Measurements from ENCODE around the gene EDA.

- TF ChIP-seq POLR2AphosphoS5 (IDR thresholded peaks at IDR 0.05) (no peak), POLR2A (IDR thresholded peaks at IDR 0.05) (no peak), CTCF (IDR thresholded peaks at IDR 0.05) (no peak)
Observed at GRCh38 chrX:69919749-69920148, 303.8 kb downstream of the EDA start.
